HepG2 (cell line): ENCODE measurements around the gene CCL23. TPM values are rescaled to one million over a fixed set of nuclear protein-coding genes. Genes with fewer than 3 reads are reported as not detected.

Source experiments
- ATM ChIP-seq: fragments of 450-650 bp; IDR thresholded peaks from 2 replicates; pipeline ENCODE4 v1.7.1; 2017; ENCODE audit warnings: mild to moderate bottlenecking, borderline replicate concordance
- HNF4G ChIP-seq, 2 experiments: sonication (generic) in 1 of 2; formaldehyde crosslinking in 1 of 2; IDR thresholded peaks; 2 replicates each; pipeline versions ENCODE4 v1.4.0 to v1.6.1; 2011 to 2020; ENCODE audit warnings: borderline replicate concordance in 2 of 2, low read depth in 2 of 2, mild to moderate bottlenecking in 2 of 2, low read length in 1 of 2, missing genetic modification reagents in 1 of 2, moderate library complexity in 1 of 2
- HOMEZ ChIP-seq: IDR thresholded peaks from 2 replicates; pipeline ENCODE4 v1.6.1; 2016; ENCODE audit warnings: low read depth
- NCOA5 ChIP-seq: sonication (generic); formaldehyde crosslinking; IDR thresholded peaks from 2 replicates; pipeline ENCODE4 v1.4.0; 2020; ENCODE audit warnings: missing genetic modification reagents
- NFKBIZ ChIP-seq: IDR thresholded peaks from 2 replicates; pipeline ENCODE4 v1.6.1; 2018; ENCODE audit warnings: missing genetic modification reagents, missing compliant biosample characterization
- RARG ChIP-seq: sonication (generic); formaldehyde crosslinking; IDR thresholded peaks from 2 replicates; pipeline ENCODE4 v1.4.0; 2020; ENCODE audit warnings: low read depth, mild to moderate bottlenecking, missing genetic modification reagents
- RFX5 ChIP-seq: IDR thresholded peaks from 2 replicates; pipeline ENCODE4 v1.6.1; 2011; ENCODE audit warnings: low read depth, low read length, improper control_type of control experiment
- RORA ChIP-seq: sonication (generic); formaldehyde crosslinking; IDR thresholded peaks from 2 replicates; pipeline ENCODE4 v1.5.0; 2020; ENCODE audit warnings: mild to moderate bottlenecking, missing genetic modification reagents, moderate library complexity
- SETDB1 ChIP-seq: sonication (generic); formaldehyde crosslinking; IDR thresholded peaks from 2 replicates; pipeline ENCODE4 v1.5.1; 2020; ENCODE audit warnings: missing genetic modification reagents, mild to moderate bottlenecking, borderline replicate concordance
- SMAD1 ChIP-seq: sonication (generic); formaldehyde crosslinking; IDR thresholded peaks from 2 replicates; pipeline ENCODE4 v1.4.0; 2020; ENCODE audit warnings: missing genetic modification reagents, low read depth, mild to moderate bottlenecking, borderline replicate concordance
- SP1 ChIP-seq, 2 experiments: fragments of 450-650 bp in 1 of 2; sonication (generic) in 1 of 2; formaldehyde crosslinking in 1 of 2; IDR thresholded peaks; 2 replicates each; pipeline versions ENCODE4 v1.4.0 to v1.6.1; 2016 to 2020; ENCODE audit warnings: missing genetic modification reagents in 1 of 2
- STAT5B ChIP-seq: sonication (generic); formaldehyde crosslinking; IDR thresholded peaks from 2 replicates; pipeline ENCODE4 v1.4.0; 2020; ENCODE audit warnings: missing genetic modification reagents
- TP53 ChIP-seq: sonication (generic); formaldehyde crosslinking; conservative IDR thresholded peaks from 2 replicates; pipeline ENCODE4 v1.4.0; 2020; ENCODE audit warnings: missing genetic modification reagents
- TSC22D2 ChIP-seq: sonication (generic); formaldehyde crosslinking; IDR thresholded peaks from 2 replicates; pipeline ENCODE4 v1.5.1; 2020; ENCODE audit warnings: missing genetic modification reagents, mild to moderate bottlenecking, borderline replicate concordance
- ZBTB42 ChIP-seq: sonication (generic); formaldehyde crosslinking; IDR thresholded peaks from 2 replicates; pipeline ENCODE4 v1.5.0; 2020; ENCODE audit warnings: mild to moderate bottlenecking, missing genetic modification reagents
- ZFX ChIP-seq: sonication (generic); formaldehyde crosslinking; IDR thresholded peaks from 2 replicates; pipeline ENCODE4 v1.4.0; 2020; ENCODE audit warnings: mild to moderate bottlenecking, low read depth, missing genetic modification reagents, moderate library complexity
- ZGPAT ChIP-seq: IDR thresholded peaks from 2 replicates; pipeline ENCODE4 v1.6.1; 2016; ENCODE audit warnings: mild to moderate bottlenecking
- ZNF17 ChIP-seq: sonication (generic); formaldehyde crosslinking; IDR thresholded peaks from 2 replicates; pipeline ENCODE4 v1.5.0; 2020; ENCODE audit warnings: mild to moderate bottlenecking, missing genetic modification reagents
- ZNF280D ChIP-seq: sonication (generic); formaldehyde crosslinking; IDR thresholded peaks from 2 replicates; pipeline ENCODE4 v1.5.1; 2020; ENCODE audit warnings: mild to moderate bottlenecking, missing genetic modification reagents
- ZNF83 ChIP-seq: sonication (generic); formaldehyde crosslinking; IDR thresholded peaks from 2 replicates; pipeline ENCODE4 v1.4.0; 2020; ENCODE audit warnings: missing genetic modification reagents, mild to moderate bottlenecking, borderline replicate concordance
- polyA plus RNA-seq, 8 experiments: library from polyadenylated mRNA; depleted of rRNA in 3 of 8; stranded (reverse) in 7 of 8; unstranded in 1 of 8; fragments of >200 nt; fragmentation: Illumina TruSeq in 4 of 8; extraction: Trizol in 4 of 8; gene quantifications; 2 replicates each; pipeline versions ENCODE4 v1.2.1 to v1.2.3, GENCODE V29; 2011 to 2016; ENCODE audit warnings: low read depth in 4 of 8, missing spikeins in 1 of 8, mixed read lengths in 1 of 8; ENCODE audit not compliant: insufficient read depth in 1 of 8
- total RNA-seq, 5 experiments: library from RNA; depleted of rRNA; stranded (reverse); fragments of >200 nt; fragmentation: Illumina TruSeq; extraction: Trizol; gene quantifications; 2 replicates each; pipeline ENCODE4 v1.2.3, GENCODE V29; 2016; ENCODE audit warnings: low read depth in 1 of 5
- TF ChIP-seq, protein P1 (sequence below): sonication (generic); formaldehyde crosslinking; IDR thresholded peaks from 2 replicates; pipeline ENCODE4 v1.5.0; 2020; ENCODE audit warnings: missing genetic modification reagents
- TF ChIP-seq, protein P2 (sequence below): sonication (generic); formaldehyde crosslinking; IDR thresholded peaks from 2 replicates; pipeline ENCODE4 v1.4.0; 2020; ENCODE audit warnings: low read depth, mild to moderate bottlenecking, missing genetic modification reagents

Gene CCL23
- total and polyA plus RNA-seq, 2 of the 13 experiments (the other 11 are each of a cell fraction or from before 2014, with no cell fraction given): not detected

- TF ChIP-seq ZGPAT (CRISPR knock-in tag) (no peak), SP1 (IDR thresholded peaks at IDR 0.05) (no peak), SP1 (CRISPR knock-in tag; IDR thresholded peaks at IDR 0.05) (no peak), ATM (no peak), ZNF83 (CRISPR knock-in tag) (no peak), HOMEZ (CRISPR knock-in tag) (peak; percentile 10; the same call in 1 of the 2 replicates), STAT5B (CRISPR knock-in tag) (no peak), SMAD1 (CRISPR knock-in tag) (no peak), NCOA5 (CRISPR knock-in tag) (no peak), TP53 (CRISPR knock-in tag) (0 out of 2 replicates have a peak, but pooled peaks have one; percentile 33), RORA (CRISPR knock-in tag) (no peak), RARG (no peak), HNF4G (IDR thresholded peaks at IDR 0.05; ENCODE audit: borderline replicate concordance, low read depth, low read length) (no peak), HNF4G (CRISPR knock-in tag; IDR thresholded peaks at IDR 0.05; ENCODE audit: borderline replicate concordance, low read depth) (no peak), ZNF280D (CRISPR knock-in tag) (no peak), TSC22D2 (CRISPR knock-in tag) (no peak), ZBTB42 (no peak), SETDB1 (CRISPR knock-in tag) (no peak), ZFX (CRISPR knock-in tag) (no peak), RFX5 (no peak), NFKBIZ (CRISPR knock-in tag) (no peak), ZNF17 (CRISPR knock-in tag) (no peak)
- TF ChIP-seq, protein P1, sequence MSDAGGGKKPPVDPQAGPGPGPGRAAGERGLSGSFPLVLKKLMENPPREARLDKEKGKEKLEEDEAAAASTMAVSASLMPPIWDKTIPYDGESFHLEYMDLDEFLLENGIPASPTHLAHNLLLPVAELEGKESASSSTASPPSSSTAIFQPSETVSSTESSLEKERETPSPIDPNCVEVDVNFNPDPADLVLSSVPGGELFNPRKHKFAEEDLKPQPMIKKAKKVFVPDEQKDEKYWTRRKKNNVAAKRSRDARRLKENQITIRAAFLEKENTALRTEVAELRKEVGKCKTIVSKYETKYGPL (CRISPR knock-in tag): no peak
- TF ChIP-seq, protein P2, sequence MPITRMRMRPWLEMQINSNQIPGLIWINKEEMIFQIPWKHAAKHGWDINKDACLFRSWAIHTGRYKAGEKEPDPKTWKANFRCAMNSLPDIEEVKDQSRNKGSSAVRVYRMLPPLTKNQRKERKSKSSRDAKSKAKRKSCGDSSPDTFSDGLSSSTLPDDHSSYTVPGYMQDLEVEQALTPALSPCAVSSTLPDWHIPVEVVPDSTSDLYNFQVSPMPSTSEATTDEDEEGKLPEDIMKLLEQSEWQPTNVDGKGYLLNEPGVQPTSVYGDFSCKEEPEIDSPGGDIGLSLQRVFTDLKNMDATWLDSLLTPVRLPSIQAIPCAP (CRISPR knock-in tag): no peak
These were observed 8.6 kb downstream of the CCL23 start (continued) for GRCh38 chr17:36008998-36009665.
